ENCODE data around the gene MMP17.
A peak's percentile ranks its signal among the peaks of the same experiment; 100 is the strongest.

MMP17 gene

GRCh38 chr12:131894981-131895639 is 66.9 kb downstream of the MMP17 start:
- H3K4me3 ChIP-seq (ENCODE audit: low read depth, low read length), result peak overlapping the region; percentile 73
- H3K4me1 ChIP-seq (ENCODE audit: control insufficient read depth, insufficient read depth, low read length), result peaks cover 3% of the 10 kb centered on the region; the same call in 1 of the 2 replicates
- H3K27ac ChIP-seq (ENCODE audit: extremely low read depth, low read depth, low read length), result peak overlapping the region; percentile 70
- H3K9me3 ChIP-seq (ENCODE audit: control insufficient read depth, insufficient read depth, low read depth, low read length), result no peaks in the 10 kb centered on the region
- TF ChIP-seq ZNF600 (tag by site-specific recombination; IDR thresholded peaks at IDR 0.05), result no peak
- peak; percentile 64; the same call in 1 of the 2 replicates for TF ChIP-seq BCL11B (tag by site-specific recombination; IDR thresholded peaks at IDR 0.05; ENCODE audit: low read depth)
- peaks cover 6 to 24% of the 10 kb centered on the region in 2 experiments; a peak in 2 of 3 replicates for H3K36me3 ChIP-seq (ENCODE audit: control insufficient read depth in 2 of 2, insufficient read depth in 1 of 2, low read length in 2 of 2)
- CTCF ChIA-PET, result no interaction called here
- POLR2A ChIA-PET, result no interaction called here

GRCh38 chr12:131895640-131896079 is 67.5 kb downstream of the MMP17 start:
- no peaks in the 10 kb centered on the region for H3K9me3 ChIP-seq (ENCODE audit: control insufficient read depth, insufficient read depth, low read depth, low read length)
- H3K36me3 ChIP-seq (ENCODE audit: control insufficient read depth in 2 of 2, insufficient read depth in 1 of 2, low read length in 2 of 2), result peaks cover 6 to 29% of the 10 kb centered on the region in 2 experiments; a peak in 2 of 3 replicates
- peak overlapping the region; percentile 70 for H3K27ac ChIP-seq (ENCODE audit: extremely low read depth, low read depth, low read length)
- H3K4me3 ChIP-seq (ENCODE audit: low read depth, low read length), result peak overlapping the region; percentile 73
- ChIA-PET POLR2A (no interaction called here), CTCF (no interaction called here)
- H3K4me1 ChIP-seq (ENCODE audit: control insufficient read depth, insufficient read depth, low read length), result peaks cover 3% of the 10 kb centered on the region; the same call in 1 of the 2 replicates
- no peak for TF ChIP-seq ATF2 (tag by site-specific recombination; IDR thresholded peaks at IDR 0.05; ENCODE audit: low read depth)
- TF ChIP-seq ZBTB6 (tag by site-specific recombination; IDR thresholded peaks at IDR 0.05), result no peak
- TF ChIP-seq ZNF175 (tag by site-specific recombination; IDR thresholded peaks at IDR 0.05), result no peak
- peak; percentile 95 for TF ChIP-seq KLF9 (tag by site-specific recombination; IDR thresholded peaks at IDR 0.05; ENCODE audit: low read depth)
- no peak for TF ChIP-seq PRDM2 (tag by site-specific recombination; IDR thresholded peaks at IDR 0.05; ENCODE audit: borderline replicate concordance)
- no peak for TF ChIP-seq PBX3 (CRISPR knock-in tag; IDR thresholded peaks at IDR 0.05)
- TF ChIP-seq ZNF645 (tag by site-specific recombination; IDR thresholded peaks at IDR 0.05), result no peak
- no peak for TF ChIP-seq MYNN (tag by site-specific recombination; IDR thresholded peaks at IDR 0.05; ENCODE audit: borderline replicate concordance)
- TF ChIP-seq ZNF626 (tag by site-specific recombination; IDR thresholded peaks at IDR 0.05), result no peak
- TF ChIP-seq ZNF555 (tag by site-specific recombination; conservative IDR thresholded peaks at IDR 0.05), result no peak
- no peak for TF ChIP-seq ZNF791 (tag by site-specific recombination; IDR thresholded peaks at IDR 0.05)
- peak; percentile 79 for TF ChIP-seq PATZ1 (tag by site-specific recombination; IDR thresholded peaks at IDR 0.05)
- TF ChIP-seq ZNF623 (tag by site-specific recombination; IDR thresholded peaks at IDR 0.05), result no peak
- TF ChIP-seq ZNF707 (tag by site-specific recombination; IDR thresholded peaks at IDR 0.05), result no peak
- TF ChIP-seq REPIN1 (tag by site-specific recombination; IDR thresholded peaks at IDR 0.05; ENCODE audit: low read depth), result no peak
- no peak for TF ChIP-seq ZNF571 (tag by site-specific recombination; IDR thresholded peaks at IDR 0.05)
- no peak for TF ChIP-seq ZNF777 (tag by site-specific recombination; IDR thresholded peaks at IDR 0.05; ENCODE audit: borderline replicate concordance)
- TF ChIP-seq ZSCAN16 (tag by site-specific recombination; IDR thresholded peaks at IDR 0.05), result no peak
- no peak for TF ChIP-seq TRIM28 (IDR thresholded peaks at IDR 0.05; ENCODE audit: borderline replicate concordance, low read length)
